ENCODE measurements around the gene PDK2.

- TF ChIP-seq POLR2A (IDR thresholded peaks at IDR 0.05; ENCODE audit: low read length), result no peak
- TF ChIP-seq GATA1 (IDR thresholded peaks at IDR 0.05; ENCODE audit: low read depth, low read length), result no peak
Measured at GRCh38 chr17:50129353-50129727, 34.2 kb downstream of the PDK2 start.

Measured in erythroblast (primary cell).